RWPE2 (cell line): ENCODE measurements around the gene LGR4.
A peak's percentile ranks its signal among the peaks of the same experiment; 100 is the strongest.
"Not testable (repeated sequence)": the region's sequence is repeated elsewhere in the genome, so short reads cannot be mapped to it uniquely, and the experiment has no call there.

Source experiments
- ATAC-seq: fragments of 200-7000 bp; cut with Tn5 transposase; 3 replicates; pipeline ENCODE4 v1.9.1; 2021; ENCODE audit warnings: low read depth
- DNase-seq: peaks from one replicate; pipeline ENCODE4 v3.0.0-alpha.2; 2020; ENCODE audit warnings: low spot score
- H3K27ac ChIP-seq: fragments of 450-650 bp; 2 replicates; pipeline ENCODE4 v1.5.1; 2017; ENCODE audit warnings: mild to moderate bottlenecking; ENCODE audit not compliant: poor library complexity, severe bottlenecking
- H3K27me3 ChIP-seq: fragments of 250-450 bp; sonication (Bioruptor Pico); 2 replicates; pipeline ENCODE4 v1.5.1; 2021; ENCODE audit warnings: mild to moderate bottlenecking, moderate library complexity; ENCODE audit not compliant: insufficient read depth, poor library complexity, severe bottlenecking
- H3K36me3 ChIP-seq: fragments of 250-450 bp; sonication (Bioruptor Pico); 2 replicates; pipeline ENCODE4 v1.5.1; 2020; ENCODE audit warnings: low read depth, mild to moderate bottlenecking, moderate library complexity
- H3K4me1 ChIP-seq: fragments of 250-450 bp; sonication (Bioruptor Pico); 2 replicates; pipeline ENCODE4 v1.5.1; 2021; ENCODE audit warnings: mild to moderate bottlenecking, moderate library complexity; ENCODE audit not compliant: insufficient read depth, poor library complexity, severe bottlenecking
- H3K4me3 ChIP-seq: fragments of 250-450 bp; sonication (Bioruptor Pico); 2 replicates; pipeline ENCODE4 v1.5.1; 2021; ENCODE audit warnings: mild to moderate bottlenecking, moderate library complexity; ENCODE audit not compliant: severe bottlenecking
- H3K9me3 ChIP-seq: fragments of 250-450 bp; sonication (Bioruptor Pico); 2 replicates; pipeline ENCODE4 v1.5.1; 2021; ENCODE audit warnings: mild to moderate bottlenecking, moderate library complexity; ENCODE audit not compliant: severe bottlenecking
- CTCF ChIP-seq: fragments of 450-650 bp; IDR thresholded peaks from one replicate; pipeline ENCODE4 v1.5.1; 2017; ENCODE audit warnings: mild to moderate bottlenecking, moderate library complexity; ENCODE audit not compliant: poor library complexity, severe bottlenecking

LGR4 gene

DNA sequence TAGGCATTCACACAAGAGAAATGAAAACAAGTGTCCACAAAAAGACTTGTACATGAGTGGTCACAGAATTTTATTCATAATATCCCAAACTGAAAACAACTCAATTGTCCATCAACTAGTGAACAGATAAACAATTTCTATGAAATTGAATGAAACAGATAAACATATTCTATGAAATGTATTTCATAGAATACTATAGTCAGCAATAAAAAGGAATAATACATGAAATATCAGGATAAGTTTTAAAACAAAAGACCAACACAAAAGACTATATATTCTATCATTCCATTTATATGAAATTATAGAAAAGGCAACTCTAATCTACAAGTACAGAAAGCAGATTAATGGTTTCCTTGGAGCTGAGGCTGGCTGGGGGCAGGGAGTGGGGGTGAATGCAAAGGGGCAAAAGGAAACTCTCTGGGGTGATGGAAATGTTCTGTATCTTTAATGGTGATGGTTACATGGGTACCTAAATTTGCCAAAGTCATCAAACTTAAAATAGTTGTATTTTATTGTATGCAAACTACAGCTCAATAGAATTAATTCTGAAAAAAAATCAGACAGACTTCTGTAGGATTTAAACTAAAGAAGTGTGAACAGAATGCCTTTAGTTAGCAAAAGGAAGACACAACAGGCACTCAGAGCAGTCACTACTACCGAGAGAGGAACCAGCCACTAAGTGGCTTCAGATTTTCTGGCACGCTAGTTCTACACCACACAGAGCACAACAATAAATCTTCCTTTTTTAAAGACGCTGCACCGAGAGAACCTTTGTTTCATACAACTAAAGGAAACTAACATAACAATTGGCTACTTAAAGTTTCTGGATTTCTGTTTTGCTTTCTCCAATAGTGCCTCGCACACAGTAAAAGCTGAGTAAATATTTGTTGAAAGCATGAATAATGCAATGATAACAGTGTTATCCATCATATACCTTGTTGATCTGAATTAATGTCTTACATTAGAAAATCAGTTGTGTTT is 124.9 kb downstream of the LGR4 start:
- no peak for TF ChIP-seq CTCF
- Histone ChIP-seq H3K27me3 (no peaks in the 10 kb centered on the region), H3K4me3 (no peak overlapping the region), H3K9me3 (no peaks in the 10 kb centered on the region), H3K4me1 (peaks cover 4% of the 10 kb centered on the region), H3K27ac (no peak overlapping the region), H3K36me3 (peaks cover 8% of the 10 kb centered on the region; the same call in 1 of the 2 replicates)
- DNase-seq = no peak
- no peak for ATAC-seq

DNA sequence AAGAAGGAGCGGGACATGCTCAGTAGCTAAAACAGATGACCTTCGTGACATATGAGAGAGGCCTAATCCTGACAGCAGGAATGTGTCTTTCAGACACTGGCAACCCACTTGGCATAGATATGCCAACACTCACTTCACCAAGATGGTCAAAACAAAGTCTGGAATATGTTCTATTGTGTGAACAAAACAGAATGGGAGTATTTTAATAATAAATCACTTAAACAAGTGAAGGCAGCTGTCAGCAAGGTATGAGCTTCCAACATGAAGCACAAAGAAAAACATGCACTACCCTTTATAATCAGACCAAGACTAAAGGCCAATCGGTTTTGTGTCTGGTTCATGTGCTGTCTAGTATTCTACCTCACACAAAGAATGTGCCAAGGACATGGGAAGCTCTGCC is 132.6 kb downstream of the LGR4 start:
- Histone ChIP-seq H3K27ac (no peak overlapping the region), H3K4me3 (no peak overlapping the region), H3K36me3 (peaks cover 16% of the 10 kb centered on the region; the same call in 1 of the 2 replicates), H3K4me1 (no peaks in the 10 kb centered on the region), H3K9me3 (no peaks in the 10 kb centered on the region), H3K27me3 (no peaks in the 10 kb centered on the region)
- no peak for TF ChIP-seq CTCF
- ATAC-seq (no peak), DNase-seq (no peak)

GRCh38 chr11:27334764-27335163 is 137.8 kb downstream of the LGR4 start:
- not testable (repeated sequence) for H3K4me3 ChIP-seq, H3K27ac ChIP-seq, H3K4me1 ChIP-seq, H3K9me3 ChIP-seq, DNase-seq, H3K27me3 ChIP-seq, ATAC-seq
- H3K36me3 ChIP-seq = peaks cover 15% of the 10 kb centered on the region; the same call in 1 of the 2 replicates

DNA sequence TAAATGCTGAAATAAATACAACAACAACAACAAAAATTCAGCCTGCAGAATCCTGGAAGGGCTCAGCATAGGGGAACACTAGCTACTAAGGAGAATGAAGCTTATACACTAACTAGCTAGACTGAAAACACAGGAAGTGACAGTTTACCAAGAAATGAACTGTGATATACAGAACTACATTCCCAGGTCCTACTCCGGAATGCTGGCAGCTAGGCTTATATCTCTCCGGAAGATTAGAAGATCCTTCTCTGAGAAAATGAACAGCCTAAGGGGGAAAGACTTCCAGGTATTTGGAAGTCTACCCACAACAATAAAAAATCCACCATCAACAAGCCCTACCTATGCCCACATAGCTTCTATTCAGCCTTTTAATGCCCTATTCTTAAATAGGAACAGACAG is 140.6 kb downstream of the LGR4 start:
- TF ChIP-seq CTCF = no peak
- Histone ChIP-seq H3K4me3 (no peak overlapping the region), H3K27ac (no peak overlapping the region), H3K36me3 (peaks cover 4% of the 10 kb centered on the region; the same call in 1 of the 2 replicates), H3K4me1 (no peaks in the 10 kb centered on the region), H3K9me3 (no peaks in the 10 kb centered on the region), H3K27me3 (no peaks in the 10 kb centered on the region)
- DNase-seq (no peak), ATAC-seq (peak; percentile 29; the same call in 1 of the 3 replicates)

GRCh38 chr11:27330633-27331270 is 141.8 kb downstream of the LGR4 start:
- Histone ChIP-seq H3K27ac (no peak overlapping the region), H3K27me3 (no peaks in the 10 kb centered on the region), H3K36me3 (0 out of 2 replicates have a peak, but pooled peaks cover 3% of the 10 kb centered on the region), H3K4me3 (no peak overlapping the region), H3K9me3 (no peaks in the 10 kb centered on the region), H3K4me1 (no peaks in the 10 kb centered on the region)
- no peak for DNase-seq
- no peak for ATAC-seq
- no peak for TF ChIP-seq CTCF
